OCI-LY3 (cell line): ENCODE measurements around the gene VPS35L.
"Not testable (repeated sequence)": the region's sequence is repeated elsewhere in the genome, so short reads cannot be mapped to it uniquely, and the experiment has no call there.

Experiments used
- H2AFZ ChIP-seq: fragments of 200-600, 300-600 bp; shearing (Covaris generic); 2 replicates; pipeline ENCODE4 v1.6.0; 2014; ENCODE audit warnings: antibody characterized with exemption, low read depth, low read length
- H3K27ac ChIP-seq: fragments of 200-600, 300-600 bp; sonication (generic); 2 replicates; pipeline ENCODE4 v1.5.1; 2014; ENCODE audit warnings: mild to moderate bottlenecking, low read length, moderate library complexity, mixed read lengths
- H3K27me3 ChIP-seq: fragments of 200-600, 300-600 bp; sonication (generic); 2 replicates; pipeline ENCODE4 v1.6.1; 2014; ENCODE audit warnings: low read depth, low read length, mixed read lengths
- H3K36me3 ChIP-seq: fragments of 200-600, 300-600 bp; sonication (generic); replicated peaks from 2 replicates; pipeline ENCODE3; 2014; ENCODE audit warnings: low read depth, low read length, mixed read lengths
- H3K4me1 ChIP-seq: fragments of 300-600, 200-600 bp; sonication (generic); 2 replicates; pipeline ENCODE4 v1.6.1; 2014; ENCODE audit warnings: low read length, mixed read lengths
- H3K4me2 ChIP-seq: fragments of 200-600, 300-600 bp; sonication (generic); 2 replicates; pipeline ENCODE4 v1.6.1; 2014; ENCODE audit warnings: low read length, mixed read lengths
- H3K4me3 ChIP-seq: fragments of 300-600, 200-600 bp; sonication (generic); 2 replicates; pipeline ENCODE4 v1.5.1; 2014; ENCODE audit warnings: antibody characterized with exemption, mild to moderate bottlenecking, low read length, moderate library complexity
- H3K79me2 ChIP-seq: fragments of 300-600, 200-600 bp; shearing (Covaris generic); 2 replicates; pipeline ENCODE4 v1.6.1; 2014; ENCODE audit warnings: mild to moderate bottlenecking, low read length, mixed read lengths
- H3K9ac ChIP-seq: fragments of 300-600, 200-600 bp; shearing (Covaris generic); 2 replicates; pipeline ENCODE4 v1.6.0; 2014; ENCODE audit warnings: mild to moderate bottlenecking, low read length, moderate library complexity
- H3K9me3 ChIP-seq: fragments of 200-600, 300-600 bp; shearing (Covaris generic); 2 replicates; pipeline ENCODE4 v1.6.1; 2014; ENCODE audit warnings: low read length, mixed read lengths; ENCODE audit not compliant: insufficient read depth
- H4K20me1 ChIP-seq: fragments of 200-600, 300-600 bp; sonication (generic); 2 replicates; pipeline ENCODE4 v1.6.1; 2016; ENCODE audit warnings: low read length, mixed read lengths; ENCODE audit not compliant: insufficient read depth
- CTCF ChIP-seq: fragments of 200-600, 300-600 bp; sonication (generic); IDR thresholded peaks from 2 replicates; pipeline ENCODE4 v1.5.1; 2014; ENCODE audit warnings: antibody characterized with exemption, low read length, low read depth
- EZH2phosphoT487 ChIP-seq: fragments of 200-600 bp; shearing (Covaris generic); IDR thresholded peaks from 2 replicates; pipeline ENCODE4 v1.6.1; 2018; ENCODE audit warnings: antibody characterized with exemption, mixed run types, low read depth

The VPS35L gene

GRCh38 chr16:19660432-19660831 lies 104.9 kb downstream of the VPS35L start:
- no peaks in the 10 kb centered on the region for H3K27me3 ChIP-seq
- no peaks in the 10 kb centered on the region for H3K4me1 ChIP-seq
- no peak overlapping the region for H3K9ac ChIP-seq
- no peaks in the 10 kb centered on the region for H4K20me1 ChIP-seq
- H3K27ac ChIP-seq = no peak overlapping the region
- H3K4me3 ChIP-seq = no peak overlapping the region
- H3K4me2 ChIP-seq = no peak overlapping the region
- H3K79me2 ChIP-seq = no peaks in the 10 kb centered on the region
- no peak overlapping the region for H2AFZ ChIP-seq
- TF ChIP-seq EZH2phosphoT487 (no peak), CTCF (no peak)
- peaks cover 27% of the 10 kb centered on the region for H3K36me3 ChIP-seq
- no peaks in the 10 kb centered on the region for H3K9me3 ChIP-seq

- no peak overlapping the region for H3K4me2 ChIP-seq
- H3K4me1 ChIP-seq = no peaks in the 10 kb centered on the region
- H3K9me3 ChIP-seq = no peaks in the 10 kb centered on the region
- peaks cover 17% of the 10 kb centered on the region for H3K36me3 ChIP-seq
- no peaks in the 10 kb centered on the region for H3K27me3 ChIP-seq
- no peaks in the 10 kb centered on the region for H3K79me2 ChIP-seq
- H3K27ac ChIP-seq = no peak overlapping the region
- H4K20me1 ChIP-seq = no peaks in the 10 kb centered on the region
- H3K9ac ChIP-seq = no peak overlapping the region
- no peak for TF ChIP-seq CTCF
- TF ChIP-seq EZH2phosphoT487 = no peak
- H2AFZ ChIP-seq = no peak overlapping the region
- H3K4me3 ChIP-seq = no peak overlapping the region
These were observed 106.8 kb downstream of the VPS35L start for GRCh38 chr16:19662351-19662750.

- Histone ChIP-seq H3K9ac (no peak overlapping the region), H3K4me3 (no peak overlapping the region), H3K9me3 (no peaks in the 10 kb centered on the region), H4K20me1 (no peaks in the 10 kb centered on the region), H3K27me3 (no peaks in the 10 kb centered on the region), H3K4me1 (no peaks in the 10 kb centered on the region), H3K4me2 (no peak overlapping the region), H3K79me2 (no peaks in the 10 kb centered on the region), H3K27ac (no peak overlapping the region), H2AFZ (no peak overlapping the region), H3K36me3 (peaks cover 16% of the 10 kb centered on the region)
- TF ChIP-seq CTCF = no peak
- no peak for TF ChIP-seq EZH2phosphoT487
These were observed 108.7 kb downstream of the VPS35L start for GRCh38 chr16:19664166-19664565.

- not testable (repeated sequence) for H3K9ac ChIP-seq, H3K9me3 ChIP-seq, H3K27ac ChIP-seq, H4K20me1 ChIP-seq, H3K4me2 ChIP-seq, H2AFZ ChIP-seq, H3K27me3 ChIP-seq, H3K4me3 ChIP-seq, H3K4me1 ChIP-seq, H3K79me2 ChIP-seq
- H3K36me3 ChIP-seq = peaks cover 21% of the 10 kb centered on the region
These were observed 109.8 kb downstream of the VPS35L start for GRCh38 chr16:19665313-19665712.

GRCh38 chr16:19666477-19666876 lies 111.0 kb downstream of the VPS35L start:
- H3K36me3 ChIP-seq = peaks cover 19% of the 10 kb centered on the region
- TF ChIP-seq EZH2phosphoT487 = no peak
- no peak for TF ChIP-seq CTCF
- no peaks in the 10 kb centered on the region for H3K79me2 ChIP-seq
- no peak overlapping the region for H3K4me3 ChIP-seq
- H3K4me1 ChIP-seq = no peaks in the 10 kb centered on the region
- H3K27me3 ChIP-seq = no peaks in the 10 kb centered on the region
- no peak overlapping the region for H2AFZ ChIP-seq
- H3K9me3 ChIP-seq = no peaks in the 10 kb centered on the region
- no peak overlapping the region for H3K4me2 ChIP-seq
- no peak overlapping the region for H3K27ac ChIP-seq
- H3K9ac ChIP-seq = no peak overlapping the region
- H4K20me1 ChIP-seq = no peaks in the 10 kb centered on the region
